HepG2 (cell line): ENCODE measurements around the gene SLC7A4. TPM values are rescaled to one million over a fixed set of nuclear protein-coding genes. Genes with fewer than 3 reads are reported as not detected.
A peak's percentile ranks its signal among the peaks of the same experiment; 100 is the strongest.

Experiments used
- CEBPZ ChIP-seq: IDR thresholded peaks from 2 replicates; pipeline ENCODE4 v1.6.1; 2012; ENCODE audit warnings: low read length, improper control_type of control experiment
- DR1 ChIP-seq: sonication (generic); formaldehyde crosslinking; IDR thresholded peaks from 2 replicates; pipeline ENCODE4 v1.8.0; 2021; ENCODE audit warnings: mild to moderate bottlenecking, missing genetic modification reagents, inconsistent platforms
- ETS1 ChIP-seq: sonication (generic); formaldehyde crosslinking; IDR thresholded peaks from 2 replicates; pipeline ENCODE4 v1.4.0; 2020; ENCODE audit warnings: missing genetic modification reagents
- GABPB1 ChIP-seq: IDR thresholded peaks from 2 replicates; pipeline ENCODE4 v1.6.1; 2016; ENCODE audit warnings: mild to moderate bottlenecking, missing genetic modification reagents, moderate library complexity, missing compliant biosample characterization
- GMEB2 ChIP-seq: IDR thresholded peaks from 2 replicates; pipeline ENCODE4 v1.6.1; 2016; ENCODE audit warnings: missing biosample characterization, missing genetic modification reagents, low read depth
- GPN1 ChIP-seq: sonication (generic); formaldehyde crosslinking; IDR thresholded peaks from 2 replicates; pipeline ENCODE4 v1.5.1; 2020; ENCODE audit warnings: missing genetic modification reagents, borderline replicate concordance
- MEF2D ChIP-seq: sonication (generic); formaldehyde crosslinking; IDR thresholded peaks from 2 replicates; pipeline ENCODE4 v1.5.1; 2020; ENCODE audit warnings: mild to moderate bottlenecking, missing genetic modification reagents
- MEIS1 ChIP-seq: sonication (generic); formaldehyde crosslinking; IDR thresholded peaks from 2 replicates; pipeline ENCODE4 v1.9.0; 2021; ENCODE audit warnings: mild to moderate bottlenecking, missing genetic modification reagents, moderate library complexity, borderline replicate concordance
- USF2 ChIP-seq, 2 experiments: sonication (generic) in 1 of 2; formaldehyde crosslinking in 1 of 2; IDR thresholded peaks; 2 replicates each; pipeline versions ENCODE4 v1.5.1 to v1.6.1; 2011 to 2020; ENCODE audit warnings: borderline replicate concordance in 1 of 2, low read depth in 1 of 2, low read length in 1 of 2, mild to moderate bottlenecking in 1 of 2, missing genetic modification reagents in 1 of 2, moderate library complexity in 1 of 2
- ZBTB14 ChIP-seq: sonication (generic); formaldehyde crosslinking; IDR thresholded peaks from 2 replicates; pipeline ENCODE4 v1.4.0; 2020; ENCODE audit warnings: missing genetic modification reagents
- ZNF280D ChIP-seq: sonication (generic); formaldehyde crosslinking; IDR thresholded peaks from 2 replicates; pipeline ENCODE4 v1.5.1; 2020; ENCODE audit warnings: mild to moderate bottlenecking, missing genetic modification reagents
- ZNF460 ChIP-seq: sonication (generic); formaldehyde crosslinking; IDR thresholded peaks from 2 replicates; pipeline ENCODE4 v1.5.1; 2020; ENCODE audit warnings: missing genetic modification reagents, mild to moderate bottlenecking, borderline replicate concordance
- ZNF546 ChIP-seq: sonication (generic); formaldehyde crosslinking; conservative IDR thresholded peaks from 2 replicates; pipeline ENCODE4 v1.8.1; 2023; ENCODE audit warnings: mild to moderate bottlenecking, missing genetic modification reagents
- ZNF790 ChIP-seq: sonication (generic); formaldehyde crosslinking; IDR thresholded peaks from 2 replicates; pipeline ENCODE4 v1.8.0; 2022; ENCODE audit warnings: missing genetic modification reagents, mild to moderate bottlenecking, borderline replicate concordance
- polyA plus RNA-seq, 8 experiments: library from polyadenylated mRNA; depleted of rRNA in 3 of 8; stranded (reverse) in 7 of 8; unstranded in 1 of 8; fragments of >200 nt; fragmentation: Illumina TruSeq in 4 of 8; extraction: Trizol in 4 of 8; gene quantifications; 2 replicates each; pipeline versions ENCODE4 v1.2.1 to v1.2.3, GENCODE V29; 2011 to 2016; ENCODE audit warnings: low read depth in 4 of 8, missing spikeins in 1 of 8, mixed read lengths in 1 of 8; ENCODE audit not compliant: insufficient read depth in 1 of 8
- total RNA-seq, 5 experiments: library from RNA; depleted of rRNA; stranded (reverse); fragments of >200 nt; fragmentation: Illumina TruSeq; extraction: Trizol; gene quantifications; 2 replicates each; pipeline ENCODE4 v1.2.3, GENCODE V29; 2016; ENCODE audit warnings: low read depth in 1 of 5

SLC7A4 gene
- total and polyA plus RNA-seq, 2 of the 13 experiments (the other 11 are each of a cell fraction or from before 2014, with no cell fraction given): not detected

- peak; percentile 59; the same call in 1 of the 2 replicates for TF ChIP-seq GMEB2 (CRISPR knock-in tag)
- peak; percentile 47; the same call in 1 of the 2 replicates for TF ChIP-seq USF2 (IDR thresholded peaks at IDR 0.05; ENCODE audit: low read depth, low read length)
- peak; percentile 49 for TF ChIP-seq USF2 (CRISPR knock-in tag; IDR thresholded peaks at IDR 0.05; ENCODE audit: borderline replicate concordance)
- TF ChIP-seq DR1 (CRISPR knock-in tag): peak; percentile 53
- TF ChIP-seq ZNF546 (CRISPR knock-in tag): 0 out of 2 replicates have a peak, but pooled peaks have one; percentile 36
- no peak for TF ChIP-seq GPN1 (CRISPR knock-in tag)
- TF ChIP-seq MEF2D (CRISPR knock-in tag): no peak
- TF ChIP-seq MEIS1 (CRISPR knock-in tag): peak; percentile 79
- TF ChIP-seq ZNF790 (CRISPR knock-in tag): no peak
- peak; percentile 67 for TF ChIP-seq ZBTB14
- TF ChIP-seq GABPB1 (CRISPR knock-in tag): peak; percentile 97
- no peak for TF ChIP-seq CEBPZ
- TF ChIP-seq ZNF280D (CRISPR knock-in tag): peak; percentile 48; the same call in 1 of the 2 replicates
- TF ChIP-seq ZNF460: no peak; the same call in 1 of the 2 replicates
- TF ChIP-seq ETS1 (CRISPR knock-in tag): peak; percentile 74; the same call in 1 of the 2 replicates
Observed at GRCh38 chr22:21001601-21002325, 30.6 kb downstream of the SLC7A4 start, which contains the start of gene THAP7 (continued).
